ENCODE results near the gene TMEM250. TPM values are rescaled to one million over a fixed set of nuclear protein-coding genes. Genes with fewer than 3 reads are reported as not detected.
"Not testable (repeated sequence)": the region's sequence is repeated elsewhere in the genome, so short reads cannot be mapped to it uniquely, and the experiment has no call there.

TMEM250 gene
- total RNA-seq, 2 donors from 2014 or later = 13.3 to 26.2 TPM

GRCh38 chr9:136108648-136109266 lies 9.9 kb downstream of the TMEM250 start:
- peaks cover 0 to 15% of the 10 kb centered on the region in 2 donors for H3K36me3 Mint-ChIP-seq

GRCh38 chr9:136107953-136108647 lies 10.6 kb downstream of the TMEM250 start:
- Mint-ChIP-seq H3K36me3 (peaks cover 0 to 15% of the 10 kb centered on the region in 2 donors), H3K9me3 (no peaks in the 10 kb centered on the region), H3K27ac (peak overlapping the region in 1 of 2 donors; percentile 98)
- DNase-seq (ENCODE audit: low spot score in 2 of 2) (no peak), ATAC-seq (no peak)

More at GRCh38 chr9:136108648-136109266, 9.9 kb downstream of the TMEM250 start:
- Mint-ChIP-seq H3K9me3 (no peaks in the 10 kb centered on the region), H3K27ac (peak overlapping the region; percentile 36 to 98)
- DNase-seq (ENCODE audit: low spot score in 2 of 2) (no peak), ATAC-seq (no peak)

GRCh38 chr9:136107155-136107952 lies 11.3 kb downstream of the TMEM250 start:
- H3K36me3 Mint-ChIP-seq = peaks cover 0 to 15% of the 10 kb centered on the region in 2 donors
- ATAC-seq (peak in 1 of 2 donors; percentile 17), DNase-seq (ENCODE audit: low spot score in 2 of 2) (peak in 1 of 2 donors; percentile 48)
- H3K27ac Mint-ChIP-seq = peak overlapping the region; percentile 92 to 98
- no peaks in the 10 kb centered on the region for H3K9me3 Mint-ChIP-seq

- Mint-ChIP-seq H3K9me3 (no peaks in the 10 kb centered on the region), H3K36me3 (peaks cover 0 to 15% of the 10 kb centered on the region in 2 donors), H3K27ac (peak overlapping the region in 1 of 2 donors; percentile 98)
- no peak for DNase-seq (ENCODE audit: low spot score in 2 of 2)
- no peak for ATAC-seq
These were observed 13.1 kb downstream of the TMEM250 start for GRCh38 chr9:136105398-136106135.

GRCh38 chr9:136104916-136105315 lies 13.8 kb downstream of the TMEM250 start:
- ATAC-seq = no peak
- peaks cover 0 to 15% of the 10 kb centered on the region in 2 donors for H3K36me3 Mint-ChIP-seq
- no peaks in the 10 kb centered on the region for H3K9me3 Mint-ChIP-seq
- H3K27ac Mint-ChIP-seq = no peak overlapping the region
- no peak for DNase-seq (ENCODE audit: low spot score in 2 of 2)

GRCh38 chr9:136104488-136104800 lies 14.2 kb downstream of the TMEM250 start:
- ATAC-seq (no peak), DNase-seq (ENCODE audit: low spot score in 2 of 2) (no peak)
- no peaks in the 10 kb centered on the region for H3K9me3 Mint-ChIP-seq
- no peak overlapping the region for H3K27ac Mint-ChIP-seq
- peaks cover 0 to 15% of the 10 kb centered on the region in 2 donors for H3K36me3 Mint-ChIP-seq

- ATAC-seq = no peak
- H3K27ac Mint-ChIP-seq = no peak overlapping the region
These were observed 14.8 kb downstream of the TMEM250 start for GRCh38 chr9:136103651-136104487.

GRCh38 chr9:136101615-136102074 lies 17.0 kb downstream of the TMEM250 start:
- DNase-seq (ENCODE audit: low spot score in 2 of 2); H3K9me3 Mint-ChIP-seq; H3K27ac Mint-ChIP-seq; H3K36me3 Mint-ChIP-seq; ATAC-seq: not testable (repeated sequence)

More at GRCh38 chr9:136103651-136104487, 14.8 kb downstream of the TMEM250 start:
- peaks cover 0 to 15% of the 10 kb centered on the region in 2 donors for H3K36me3 Mint-ChIP-seq
- DNase-seq (ENCODE audit: low spot score in 2 of 2) = no peak
- H3K9me3 Mint-ChIP-seq = no peaks in the 10 kb centered on the region

GRCh38 chr9:136100700-136101614 lies 17.7 kb downstream of the TMEM250 start:
- ATAC-seq (no peak), DNase-seq (ENCODE audit: low spot score in 2 of 2) (no peak)
- no peaks in the 10 kb centered on the region for H3K36me3 Mint-ChIP-seq
- H3K9me3 Mint-ChIP-seq = no peaks in the 10 kb centered on the region
- H3K27ac Mint-ChIP-seq = no peak overlapping the region

GRCh38 chr9:136099542-136099941 lies 19.1 kb downstream of the TMEM250 start:
- Mint-ChIP-seq H3K27ac (peak overlapping the region in 1 of 2 donors; percentile 35), H3K9me3 (no peaks in the 10 kb centered on the region), H3K36me3 (no peaks in the 10 kb centered on the region)
- ATAC-seq = no peak
- no peak for DNase-seq (ENCODE audit: low spot score in 2 of 2)

GRCh38 chr9:136098844-136099243 lies 19.8 kb downstream of the TMEM250 start:
- ATAC-seq = no peak
- H3K27ac Mint-ChIP-seq = peak overlapping the region in 1 of 2 donors; percentile 35
- no peaks in the 10 kb centered on the region for H3K36me3 Mint-ChIP-seq
- H3K9me3 Mint-ChIP-seq = no peaks in the 10 kb centered on the region
- DNase-seq (ENCODE audit: low spot score in 2 of 2) = no peak

GRCh38 chr9:136098210-136098609 lies 20.5 kb downstream of the TMEM250 start:
- DNase-seq (ENCODE audit: low spot score in 2 of 2) = no peak
- no peaks in the 10 kb centered on the region for H3K9me3 Mint-ChIP-seq
- no peaks in the 10 kb centered on the region for H3K36me3 Mint-ChIP-seq
- no peak for ATAC-seq
- H3K27ac Mint-ChIP-seq = peak overlapping the region in 1 of 2 donors; percentile 35

GRCh38 chr9:136096505-136097001 lies 22.1 kb downstream of the TMEM250 start:
- DNase-seq (ENCODE audit: low spot score in 2 of 2) = no peak
- Mint-ChIP-seq H3K9me3 (no peaks in the 10 kb centered on the region), H3K27ac (no peak overlapping the region), H3K36me3 (no peaks in the 10 kb centered on the region)
- ATAC-seq = no peak

GRCh38 chr9:136095070-136096058 lies 23.3 kb downstream of the TMEM250 start, which contains the start of gene NACC2:
Gene NACC2 (minus strand): TSS chr9:136095289. CDS start chr9:136050521, 44,768 bp downstream.
- H3K36me3 Mint-ChIP-seq = no peaks in the 10 kb centered on the region
- no peak for DNase-seq (ENCODE audit: low spot score in 2 of 2)
- H3K9me3 Mint-ChIP-seq = no peaks in the 10 kb centered on the region
- peak; percentile 50 to 52 for ATAC-seq
- H3K27ac Mint-ChIP-seq = peak within 1 kb of the TSS in 1 of 2 donors; percentile 60
